H1 (cell line): Measurements from ENCODE around the gene PLPPR3. TPM values are rescaled to one million over a fixed set of nuclear protein-coding genes. Genes with fewer than 3 reads are reported as not detected.

Source experiments
- CTCF ChIA-PET: fragments of 300-600 bp; sonication (Branson Sonifier 250); formaldehyde crosslinking; loops from one replicate; lab custom pipeline; 2021; ENCODE audit not compliant: partially characterized antibody; lab: Charles Lee
- POLR2A ChIA-PET: fragments of 300-600 bp; sonication (Branson Sonifier 250); formaldehyde crosslinking; loops from one replicate; lab custom pipeline; 2021; ENCODE audit warnings: inconsistent platforms; ENCODE audit not compliant: partially characterized antibody; lab: Charles Lee
- DNase-seq, 2 experiments: peaks; one replicate each; pipeline versions ENCODE4 v3.0.0 to v3.0.0-alpha.2; 2010 to 2022; ENCODE audit warnings: low spot score in 2 of 2, low read depth in 1 of 2, mixed read lengths in 1 of 2
- FAIRE-seq: peaks from 2 replicates; lab custom pipeline; 2011; peaks lifted over from hg19 to GRCh38; lab: Jason Lieb, UNC
- H2AFZ ChIP-seq: 2 replicates; pipeline ENCODE4 v1.8.1; 2012; ENCODE audit warnings: low read length, inconsistent platforms
- H2AK5ac ChIP-seq: 2 replicates; pipeline ENCODE4 v1.6.1; 2013; ENCODE audit warnings: low read depth, low read length
- H2BK120ac ChIP-seq: replicated peaks from 2 replicates; pipeline ENCODE3; 2013; ENCODE audit warnings: low read depth, low read length, inconsistent platforms
- H2BK12ac ChIP-seq: 2 replicates; pipeline ENCODE4 v1.6.1; 2013; ENCODE audit warnings: low read depth, low read length
- H2BK15ac ChIP-seq: 2 replicates; pipeline ENCODE4 v1.6.1; 2013; ENCODE audit warnings: low read length
- H2BK20ac ChIP-seq: 2 replicates; pipeline ENCODE4 v1.6.1; 2013; ENCODE audit warnings: low read length
- H2BK5ac ChIP-seq: 2 replicates; pipeline ENCODE4 v1.6.1; 2013; ENCODE audit warnings: low read depth, low read length
- H3K14ac ChIP-seq: 2 replicates; pipeline ENCODE4 v1.6.1; 2013; ENCODE audit warnings: inconsistent platforms; ENCODE audit not compliant: insufficient read length
- H3K18ac ChIP-seq: 2 replicates; pipeline ENCODE4 v1.6.1; 2013; ENCODE audit warnings: low read length; ENCODE audit errors: extremely low read depth
- H3K23ac ChIP-seq: 2 replicates; pipeline ENCODE4 v1.6.1; 2013; ENCODE audit warnings: inconsistent platforms; ENCODE audit not compliant: insufficient read length
- H3K23me2 ChIP-seq: 2 replicates; pipeline ENCODE4 v1.6.1; 2013; ENCODE audit warnings: low read depth, low read length
- H3K27ac ChIP-seq: 2 replicates; pipeline ENCODE4 v1.6.1; 2011; ENCODE audit warnings: low read depth, low read length, inconsistent platforms
- H3K27me3 ChIP-seq, 4 experiments: replicated peaks in 1 of 4; 1 replicate in 1 of 4; 2 replicates in 3 of 4; pipeline versions ENCODE4 v1.6.1 to v1.8.1; 2011 to 2013; ENCODE audit warnings: low read length in 3 of 4, mild to moderate bottlenecking in 3 of 4, inconsistent platforms in 2 of 4, mixed read lengths in 2 of 4, moderate library complexity in 1 of 4; ENCODE audit not compliant: control insufficient read depth in 3 of 4, insufficient read depth in 3 of 4; ENCODE audit errors: extremely low read depth in 1 of 4
- H3K36me3 ChIP-seq, 4 experiments: 2 replicates each; pipeline versions ENCODE4 v1.6.1 to v1.8.1; 2011 to 2013; ENCODE audit warnings: mild to moderate bottlenecking in 4 of 4, low read length in 3 of 4, moderate library complexity in 2 of 4, control low read depth in 1 of 4, inconsistent platforms in 1 of 4; ENCODE audit not compliant: insufficient read depth in 4 of 4, control insufficient read depth in 2 of 4
- H3K4ac ChIP-seq: replicated peaks from 2 replicates; pipeline ENCODE3; 2013; ENCODE audit warnings: low read length, low read depth, mixed read lengths, inconsistent platforms; ENCODE audit not compliant: insufficient read length
- H3K4me1 ChIP-seq, 4 experiments: replicated peaks in 1 of 4; 1 replicate in 1 of 4; 2 replicates in 3 of 4; pipeline versions ENCODE4 v1.6.1 to v1.8.1; 2011 to 2013; ENCODE audit warnings: low read length in 3 of 4, inconsistent platforms in 2 of 4, mixed read lengths in 1 of 4; ENCODE audit not compliant: insufficient read depth in 4 of 4, control insufficient read depth in 3 of 4
- H3K4me2 ChIP-seq, 2 experiments: 2 replicates each; pipeline versions ENCODE4 v1.6.1 to v1.8.1; 2011 to 2013; ENCODE audit warnings: low read depth in 2 of 2, low read length in 2 of 2, control low read depth in 1 of 2, inconsistent platforms in 1 of 2, mild to moderate bottlenecking in 1 of 2; ENCODE audit not compliant: insufficient read depth in 1 of 2
- H3K4me3 ChIP-seq, 4 experiments: fragments of 200-600, 300-600 bp in 1 of 4; sonication (generic), shearing (Covaris generic), sonication (Bioruptor Twin) in 1 of 4; 2 replicates each; pipeline versions ENCODE4 v1.5.1 to v1.8.1; 2011 to 2016; ENCODE audit warnings: low read length in 4 of 4, low read depth in 3 of 4, control low read depth in 2 of 4, inconsistent platforms in 2 of 4, mild to moderate bottlenecking in 2 of 4, mixed read lengths in 1 of 4, moderate library complexity in 1 of 4; ENCODE audit not compliant: insufficient read depth in 2 of 4; ENCODE audit errors: extremely low read depth in 1 of 4
- H3K56ac ChIP-seq: replicated peaks from 2 replicates; pipeline ENCODE3; 2013; ENCODE audit warnings: low read depth, mild to moderate bottlenecking, mixed read lengths, low read length, inconsistent platforms; ENCODE audit not compliant: insufficient read length
- H3K79me1 ChIP-seq: 2 replicates; pipeline ENCODE4 v1.6.1; 2013; ENCODE audit warnings: low read depth, low read length, control low read depth
- H3K79me2 ChIP-seq, 2 experiments: 2 replicates each; pipeline versions ENCODE4 v1.6.1 to v1.8.1; 2012 to 2013; ENCODE audit warnings: low read length in 2 of 2, mild to moderate bottlenecking in 2 of 2, inconsistent platforms in 1 of 2; ENCODE audit not compliant: insufficient read depth in 2 of 2, control insufficient read depth in 1 of 2
- H3K9ac ChIP-seq, 4 experiments: replicated peaks in 1 of 4; 1 replicate in 1 of 4; 2 replicates in 3 of 4; pipeline versions ENCODE4 v1.6.1 to v1.8.1; 2011 to 2013; ENCODE audit warnings: low read depth in 3 of 4, low read length in 3 of 4, control low read depth in 2 of 4, mild to moderate bottlenecking in 2 of 4, moderate library complexity in 2 of 4, inconsistent platforms in 1 of 4; ENCODE audit errors: extremely low read depth in 1 of 4
- H3K9me3 ChIP-seq, 2 experiments: 2 replicates each; pipeline versions ENCODE4 v1.6.1 to v1.8.1; 2012 to 2013; ENCODE audit warnings: mild to moderate bottlenecking in 2 of 2, moderate library complexity in 2 of 2, control low read depth in 1 of 2, inconsistent platforms in 1 of 2, low read depth in 1 of 2, low read length in 1 of 2, mixed read lengths in 1 of 2; ENCODE audit not compliant: insufficient read depth in 2 of 2
- H4K20me1 ChIP-seq, 2 experiments: replicated peaks in 1 of 2; 2 replicates each; pipeline versions ENCODE3 to v1.8.1; 2011 to 2013; ENCODE audit warnings: inconsistent platforms in 2 of 2, low read length in 2 of 2, mild to moderate bottlenecking in 1 of 2; ENCODE audit not compliant: insufficient read depth in 2 of 2, control insufficient read depth in 1 of 2
- H4K5ac ChIP-seq: 2 replicates; pipeline ENCODE4 v1.6.1; 2013; ENCODE audit warnings: low read length, low read depth, mixed read lengths, inconsistent platforms; ENCODE audit not compliant: insufficient read length
- H4K8ac ChIP-seq: 2 replicates; pipeline ENCODE4 v1.8.0; 2013; ENCODE audit warnings: mild to moderate bottlenecking, moderate library complexity, low read length, inconsistent platforms; ENCODE audit not compliant: insufficient read depth; ENCODE audit errors: extremely low read depth
- H4K91ac ChIP-seq: replicated peaks from 2 replicates; pipeline ENCODE3; 2013; ENCODE audit warnings: low read length, mixed read lengths, inconsistent platforms; ENCODE audit not compliant: insufficient read length
- POLR2A ChIP-seq, 2 experiments: IDR thresholded peaks; 1 replicate in 1 of 2; 2 replicates in 1 of 2; pipeline ENCODE4 v1.6.1; 2011; ENCODE audit warnings: low read depth in 2 of 2, low read length in 2 of 2, mild to moderate bottlenecking in 2 of 2; ENCODE audit errors: control extremely low read depth in 1 of 2
- POLR2AphosphoS5 ChIP-seq: IDR thresholded peaks from 2 replicates; pipeline ENCODE4 v1.6.1; 2011; ENCODE audit warnings: low read depth, low read length
- SP2 ChIP-seq: IDR thresholded peaks from 2 replicates; pipeline ENCODE4 v1.6.1; 2012; ENCODE audit warnings: mild to moderate bottlenecking, low read length, inconsistent platforms
- WGBS, 2 experiments: shearing (Covaris generic) in 1 of 2; methylation state at CpG; one replicate each; pipeline versions ENCODE4 v1.1.6 to v1.1.7; 2013 to 2015; ENCODE audit warnings: low lambda C conversion rate in 2 of 2, mixed read lengths in 2 of 2, inconsistent platforms in 1 of 2, low coverage in 1 of 2, missing lambda C conversion rate in 1 of 2; ENCODE audit not compliant: insufficient replicate concordance in 2 of 2, insufficient coverage in 1 of 2, insufficient read length in 1 of 2; ENCODE audit errors: extremely low coverage in 1 of 2, missing lambda C conversion rate in 1 of 2; 5-methylcytosine and 5-hydroxymethylcytosine counted together
- polyA plus RNA-seq, 7 experiments: library from polyadenylated mRNA; depleted of rRNA in 3 of 7; stranded (reverse) in 5 of 7; unstranded in 2 of 7; fragments of >200 nt in 5 of 7; fragments of 200-250 nt in 2 of 7; gene quantifications; 1 replicate in 5 of 7; 2 replicates in 1 of 7; 4 replicates in 1 of 7; pipeline versions ENCODE4 v1.2.1 to v1.2.3, GENCODE V29; 2011 to 2013; ENCODE audit warnings: missing spikeins in 2 of 7, mixed read lengths in 2 of 7
- total RNA-seq: library from RNA; stranded (reverse); fragmentation: NEBNext Ultra II Directional; extraction: Animal tissue kit (Norgen Biotek cat#: 25700); gene quantifications from 2 replicates; pipeline ENCODE4 v1.2.1, GENCODE V29; 2021

The PLPPR3 gene
- total and polyA plus RNA-seq, 2 of the 8 experiments (the other 6 are each of a cell fraction or from before 2014, with no cell fraction given): 71.7 to 76.4 TPM

- TF ChIP-seq POLR2A (IDR thresholded peaks at IDR 0.05; ENCODE audit: control extremely low read depth in 1 of 2, low read depth in 2 of 2, low read length in 2 of 2) (peak; percentile 1 to 36; a peak in 2 of 3 replicates), POLR2AphosphoS5 (peak; percentile 42; the same call in 1 of the 2 replicates), SP2 (no peak)
- TF ChIP-seq, all 59 proteins: peak for 2
- no peak overlapping the region for H3K4ac ChIP-seq
- peaks cover 44 to 96% (median 64%) of the 10 kb centered on the region in 4 experiments for H3K36me3 ChIP-seq
- peak overlapping the region; percentile 84; the same call in 1 of the 2 replicates for H4K8ac ChIP-seq
- POLR2A ChIA-PET: interaction anchor here (0.9 to 16.9 kb wide), 8 partner anchors 8 to 216 kb away, joined by 3 to 277 read pairs (median 7); partner anchors contain the start of genes AZU1, CNN2, PLPPR3 and PTBP1
- H3K23ac ChIP-seq: no peak overlapping the region
- no peak overlapping the region for H3K18ac ChIP-seq
- H2BK5ac ChIP-seq: no peak overlapping the region
- no peak overlapping the region for H3K4me2 ChIP-seq
- no peak overlapping the region for H3K9ac ChIP-seq
- FAIRE-seq: no peak
- DNase-seq: peak in 1 of 2 experiments; percentile 53
- H2BK15ac ChIP-seq: no peak overlapping the region
- no peak overlapping the region for H2AFZ ChIP-seq
- peaks cover 22 to 38% of the 10 kb centered on the region in 2 experiments for H4K20me1 ChIP-seq
- peaks cover 4% of the 10 kb centered on the region for H3K79me1 ChIP-seq
- H3K56ac ChIP-seq: no peak overlapping the region
- no peak overlapping the region for H2AK5ac ChIP-seq
- no peak overlapping the region for H3K4me3 ChIP-seq
- H4K91ac ChIP-seq: no peak overlapping the region
- no peaks in the 10 kb centered on the region; a peak in 1 of 7 replicates for H3K4me1 ChIP-seq
- H3K27ac ChIP-seq: no peak overlapping the region
- no peak overlapping the region for H3K14ac ChIP-seq
- H3K27me3 ChIP-seq: no peaks in the 10 kb centered on the region
- CTCF ChIA-PET: interaction anchor here (0.7 to 1.1 kb wide), 3 partner anchors 9 to 155 kb away, joined by 3 to 5 read pairs (median 3); no protein-coding TSS in a partner anchor
- H2BK20ac ChIP-seq: no peak overlapping the region
- H4K5ac ChIP-seq: no peak overlapping the region
- no peaks in the 10 kb centered on the region for H3K9me3 ChIP-seq
- H2BK120ac ChIP-seq: no peak overlapping the region
- no peaks in the 10 kb centered on the region; the same call in 1 of the 2 replicates for H3K23me2 ChIP-seq
- 91% methylated on average over 30 of the region's 30 CpGs; no CpG with 5 or more reads in 1 of the 2 experiments for WGBS, 2 experiments
- peaks cover 0 to 22% of the 10 kb centered on the region in 2 experiments; a peak in 3 of 4 replicates for H3K79me2 ChIP-seq
- no peak overlapping the region for H2BK12ac ChIP-seq
These were observed 11.5 kb downstream of the PLPPR3 start for GRCh38 chr19:810077-810855.
